ENCODE measurements around the gene IKZF2.

DNA sequence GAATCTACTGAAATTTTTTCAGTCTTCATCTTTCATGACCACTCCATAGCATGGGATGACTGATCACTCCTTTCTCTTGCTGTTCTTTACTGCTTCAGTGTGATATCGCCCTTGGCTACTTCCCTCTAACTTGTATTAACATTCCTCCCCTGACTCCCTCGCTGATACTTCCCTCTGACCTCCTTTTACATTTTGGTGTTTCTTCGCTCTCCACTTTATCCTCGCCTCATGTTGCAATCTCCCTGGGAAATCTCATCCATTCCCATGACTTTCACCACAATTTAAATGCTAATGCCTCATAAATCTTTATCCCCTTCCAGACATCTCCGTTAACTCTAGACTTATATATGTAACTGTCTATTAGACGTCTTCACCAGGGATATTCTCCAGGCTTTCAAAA lies 167.3 kb downstream of the IKZF2 start:
- TF ChIP-seq, protein P1, sequence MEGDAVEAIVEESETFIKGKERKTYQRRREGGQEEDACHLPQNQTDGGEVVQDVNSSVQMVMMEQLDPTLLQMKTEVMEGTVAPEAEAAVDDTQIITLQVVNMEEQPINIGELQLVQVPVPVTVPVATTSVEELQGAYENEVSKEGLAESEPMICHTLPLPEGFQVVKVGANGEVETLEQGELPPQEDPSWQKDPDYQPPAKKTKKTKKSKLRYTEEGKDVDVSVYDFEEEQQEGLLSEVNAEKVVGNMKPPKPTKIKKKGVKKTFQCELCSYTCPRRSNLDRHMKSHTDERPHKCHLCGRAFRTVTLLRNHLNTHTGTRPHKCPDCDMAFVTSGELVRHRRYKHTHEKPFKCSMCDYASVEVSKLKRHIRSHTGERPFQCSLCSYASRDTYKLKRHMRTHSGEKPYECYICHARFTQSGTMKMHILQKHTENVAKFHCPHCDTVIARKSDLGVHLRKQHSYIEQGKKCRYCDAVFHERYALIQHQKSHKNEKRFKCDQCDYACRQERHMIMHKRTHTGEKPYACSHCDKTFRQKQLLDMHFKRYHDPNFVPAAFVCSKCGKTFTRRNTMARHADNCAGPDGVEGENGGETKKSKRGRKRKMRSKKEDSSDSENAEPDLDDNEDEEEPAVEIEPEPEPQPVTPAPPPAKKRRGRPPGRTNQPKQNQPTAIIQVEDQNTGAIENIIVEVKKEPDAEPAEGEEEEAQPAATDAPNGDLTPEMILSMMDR (conservative IDR thresholded peaks at IDR 0.05; ENCODE audit: low read depth in 2 of 2) = no peak
- TF ChIP-seq POLR2AphosphoS5 (IDR thresholded peaks at IDR 0.05; ENCODE audit: low read depth) (no peak), EZH2 (IDR thresholded peaks at IDR 0.05; ENCODE audit: low read depth, unreplicated experiment) (no peak), ZNF114 (CRISPR knock-in tag; IDR thresholded peaks at IDR 0.05) (no peak), JUNB (IDR thresholded peaks at IDR 0.05; ENCODE audit: unreplicated experiment) (no peak), ZNF331 (CRISPR knock-in tag; IDR thresholded peaks at IDR 0.05; ENCODE audit: low read depth) (no peak), CREB1 (CRISPR knock-in tag; IDR thresholded peaks at IDR 0.05; ENCODE audit: low read depth) (no peak), EZH2phosphoT487 (IDR thresholded peaks at IDR 0.05; ENCODE audit: unreplicated experiment) (no peak), NANOG (IDR thresholded peaks at IDR 0.05; ENCODE audit: borderline replicate concordance) (no peak)
- TF ChIP-seq, protein P2, sequence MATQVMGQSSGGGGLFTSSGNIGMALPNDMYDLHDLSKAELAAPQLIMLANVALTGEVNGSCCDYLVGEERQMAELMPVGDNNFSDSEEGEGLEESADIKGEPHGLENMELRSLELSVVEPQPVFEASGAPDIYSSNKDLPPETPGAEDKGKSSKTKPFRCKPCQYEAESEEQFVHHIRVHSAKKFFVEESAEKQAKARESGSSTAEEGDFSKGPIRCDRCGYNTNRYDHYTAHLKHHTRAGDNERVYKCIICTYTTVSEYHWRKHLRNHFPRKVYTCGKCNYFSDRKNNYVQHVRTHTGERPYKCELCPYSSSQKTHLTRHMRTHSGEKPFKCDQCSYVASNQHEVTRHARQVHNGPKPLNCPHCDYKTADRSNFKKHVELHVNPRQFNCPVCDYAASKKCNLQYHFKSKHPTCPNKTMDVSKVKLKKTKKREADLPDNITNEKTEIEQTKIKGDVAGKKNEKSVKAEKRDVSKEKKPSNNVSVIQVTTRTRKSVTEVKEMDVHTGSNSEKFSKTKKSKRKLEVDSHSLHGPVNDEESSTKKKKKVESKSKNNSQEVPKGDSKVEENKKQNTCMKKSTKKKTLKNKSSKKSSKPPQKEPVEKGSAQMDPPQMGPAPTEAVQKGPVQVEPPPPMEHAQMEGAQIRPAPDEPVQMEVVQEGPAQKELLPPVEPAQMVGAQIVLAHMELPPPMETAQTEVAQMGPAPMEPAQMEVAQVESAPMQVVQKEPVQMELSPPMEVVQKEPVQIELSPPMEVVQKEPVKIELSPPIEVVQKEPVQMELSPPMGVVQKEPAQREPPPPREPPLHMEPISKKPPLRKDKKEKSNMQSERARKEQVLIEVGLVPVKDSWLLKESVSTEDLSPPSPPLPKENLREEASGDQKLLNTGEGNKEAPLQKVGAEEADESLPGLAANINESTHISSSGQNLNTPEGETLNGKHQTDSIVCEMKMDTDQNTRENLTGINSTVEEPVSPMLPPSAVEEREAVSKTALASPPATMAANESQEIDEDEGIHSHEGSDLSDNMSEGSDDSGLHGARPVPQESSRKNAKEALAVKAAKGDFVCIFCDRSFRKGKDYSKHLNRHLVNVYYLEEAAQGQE (IDR thresholded peaks at IDR 0.05; ENCODE audit: unreplicated experiment) = no peak
- TF ChIP-seq, protein P3, sequence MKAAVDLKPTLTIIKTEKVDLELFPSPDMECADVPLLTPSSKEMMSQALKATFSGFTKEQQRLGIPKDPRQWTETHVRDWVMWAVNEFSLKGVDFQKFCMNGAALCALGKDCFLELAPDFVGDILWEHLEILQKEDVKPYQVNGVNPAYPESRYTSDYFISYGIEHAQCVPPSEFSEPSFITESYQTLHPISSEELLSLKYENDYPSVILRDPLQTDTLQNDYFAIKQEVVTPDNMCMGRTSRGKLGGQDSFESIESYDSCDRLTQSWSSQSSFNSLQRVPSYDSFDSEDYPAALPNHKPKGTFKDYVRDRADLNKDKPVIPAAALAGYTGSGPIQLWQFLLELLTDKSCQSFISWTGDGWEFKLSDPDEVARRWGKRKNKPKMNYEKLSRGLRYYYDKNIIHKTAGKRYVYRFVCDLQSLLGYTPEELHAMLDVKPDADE (IDR thresholded peaks at IDR 0.05) = no peak
